GM19099 (cell line): ENCODE data around the gene C17orf114.

ENCODE experiments used
- POLR2A ChIP-seq: IDR thresholded peaks from 3 replicates; pipeline ENCODE4 v1.6.1; 2011; ENCODE audit warnings: low read depth; ENCODE audit not compliant: insufficient read length; ENCODE audit errors: extremely low read depth

Gene C17orf114

GRCh38 chr17:4834681-4835020, 32.5 kb upstream of the C17orf114 start:
- no peak for TF ChIP-seq POLR2A

GRCh38 chr17:4833941-4834680, 32.0 kb upstream of the C17orf114 start:
- no peak for TF ChIP-seq POLR2A

GRCh38 chr17:4833178-4833940, 31.2 kb upstream of the C17orf114 start, which contains the start of gene MINK1:
MINK1 (plus strand) TSS chr17:4833340; CDS start chr17:4833584, 244 bp downstream.
- TF ChIP-seq POLR2A = peak; percentile 77

GRCh38 chr17:4827399-4827798, 25.3 kb upstream of the C17orf114 start:
- TF ChIP-seq POLR2A = no peak

- no peak for TF ChIP-seq POLR2A
Observed at GRCh38 chr17:4823373-4824089, 21.4 kb upstream of the C17orf114 start.

GRCh38 chr17:4822835-4823234, 20.7 kb upstream of the C17orf114 start:
- TF ChIP-seq POLR2A = no peak

- TF ChIP-seq POLR2A = no peak
Observed at GRCh38 chr17:4818276-4818675, 16.1 kb upstream of the C17orf114 start.

GRCh38 chr17:4816826-4817225, 14.7 kb upstream of the C17orf114 start:
- TF ChIP-seq POLR2A = no peak

GRCh38 chr17:4815043-4815675, 13.0 kb upstream of the C17orf114 start:
- TF ChIP-seq POLR2A = no peak

- no peak for TF ChIP-seq POLR2A
Observed at GRCh38 chr17:4812690-4813089, 10.6 kb upstream of the C17orf114 start.

- no peak for TF ChIP-seq POLR2A
Observed at GRCh38 chr17:4811471-4811870, 9.3 kb upstream of the C17orf114 start.

GRCh38 chr17:4810696-4811290, 8.7 kb upstream of the C17orf114 start:
- no peak for TF ChIP-seq POLR2A

- TF ChIP-seq POLR2A = no peak
Observed at GRCh38 chr17:4808378-4808767, 6.2 kb upstream of the C17orf114 start.

GRCh38 chr17:4807605-4808377, 5.7 kb upstream of the C17orf114 start:
- no peak for TF ChIP-seq POLR2A
